SW480 (cell line): ENCODE measurements around the gene GPR37.

Source experiments
- DNase-seq: peaks from one replicate; pipeline ENCODE4 v3.0.0-alpha.2; 2016; ENCODE audit warnings: low spot score

The GPR37 gene

GRCh38 chr7:124724079-124724478, 41.5 kb downstream of the GPR37 start:
- no peak for DNase-seq

GRCh38 chr7:124723012-124723411, 42.6 kb downstream of the GPR37 start:
- DNase-seq = peak; percentile 22

- DNase-seq = no peak
Measured at GRCh38 chr7:124722292-124722691, 43.3 kb downstream of the GPR37 start.

- no peak for DNase-seq
Measured at GRCh38 chr7:124720195-124720594, 45.4 kb downstream of the GPR37 start.

- no peak for DNase-seq
Measured at GRCh38 chr7:124718032-124718766, 47.4 kb downstream of the GPR37 start.

GRCh38 chr7:124716894-124717293, 48.7 kb downstream of the GPR37 start:
- DNase-seq = no peak

- no peak for DNase-seq
Measured at GRCh38 chr7:124713086-124713485, 52.5 kb downstream of the GPR37 start.

- no peak for DNase-seq
Measured at GRCh38 chr7:124712017-124712416, 53.6 kb downstream of the GPR37 start.

GRCh38 chr7:124702385-124702784, 63.2 kb downstream of the GPR37 start:
- no peak for DNase-seq

GRCh38 chr7:124701955-124702354, 63.6 kb downstream of the GPR37 start:
- DNase-seq = no peak

- no peak for DNase-seq
Measured at GRCh38 chr7:124700655-124701054, 64.9 kb downstream of the GPR37 start.

GRCh38 chr7:124698964-124699363, 66.6 kb downstream of the GPR37 start:
- no peak for DNase-seq

GRCh38 chr7:124697746-124698145, 67.8 kb downstream of the GPR37 start:
- DNase-seq = no peak
